Measurements from ENCODE around the gene SDK1.
"Not testable (repeated sequence)": the region's sequence is repeated elsewhere in the genome, so short reads cannot be mapped to it uniquely, and the experiment has no call there.

Gene SDK1

DNA sequence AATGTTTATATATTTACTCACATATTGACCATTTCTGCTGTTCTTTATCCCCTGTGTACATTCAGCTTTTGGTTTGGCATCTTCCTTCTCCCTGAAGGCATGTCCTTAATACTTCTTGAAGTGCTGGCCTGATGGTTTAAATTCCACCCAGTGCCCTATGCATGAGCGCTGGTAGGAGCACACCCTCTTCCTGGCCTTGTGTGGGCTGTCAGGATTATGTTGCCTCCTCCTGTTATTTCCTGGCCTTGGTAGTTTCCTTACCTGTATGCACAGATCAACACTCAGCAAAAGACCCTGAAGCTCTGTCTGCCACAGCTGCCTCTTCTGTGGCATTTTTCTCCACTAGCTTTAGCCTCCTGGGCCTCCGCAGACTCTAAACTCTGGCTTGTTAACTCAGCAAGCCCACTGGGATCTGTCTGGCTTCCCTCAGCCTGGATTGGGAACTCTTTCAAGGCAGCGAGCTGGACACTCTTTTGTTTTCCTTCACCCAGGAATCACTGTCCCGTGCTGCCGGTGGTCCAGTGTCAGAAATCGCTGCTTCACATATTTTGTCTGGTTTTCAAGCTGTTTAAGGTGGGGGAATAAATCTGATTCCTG is 595.2 kb downstream of the SDK1 start:
- no peak for DNase-seq

DNA sequence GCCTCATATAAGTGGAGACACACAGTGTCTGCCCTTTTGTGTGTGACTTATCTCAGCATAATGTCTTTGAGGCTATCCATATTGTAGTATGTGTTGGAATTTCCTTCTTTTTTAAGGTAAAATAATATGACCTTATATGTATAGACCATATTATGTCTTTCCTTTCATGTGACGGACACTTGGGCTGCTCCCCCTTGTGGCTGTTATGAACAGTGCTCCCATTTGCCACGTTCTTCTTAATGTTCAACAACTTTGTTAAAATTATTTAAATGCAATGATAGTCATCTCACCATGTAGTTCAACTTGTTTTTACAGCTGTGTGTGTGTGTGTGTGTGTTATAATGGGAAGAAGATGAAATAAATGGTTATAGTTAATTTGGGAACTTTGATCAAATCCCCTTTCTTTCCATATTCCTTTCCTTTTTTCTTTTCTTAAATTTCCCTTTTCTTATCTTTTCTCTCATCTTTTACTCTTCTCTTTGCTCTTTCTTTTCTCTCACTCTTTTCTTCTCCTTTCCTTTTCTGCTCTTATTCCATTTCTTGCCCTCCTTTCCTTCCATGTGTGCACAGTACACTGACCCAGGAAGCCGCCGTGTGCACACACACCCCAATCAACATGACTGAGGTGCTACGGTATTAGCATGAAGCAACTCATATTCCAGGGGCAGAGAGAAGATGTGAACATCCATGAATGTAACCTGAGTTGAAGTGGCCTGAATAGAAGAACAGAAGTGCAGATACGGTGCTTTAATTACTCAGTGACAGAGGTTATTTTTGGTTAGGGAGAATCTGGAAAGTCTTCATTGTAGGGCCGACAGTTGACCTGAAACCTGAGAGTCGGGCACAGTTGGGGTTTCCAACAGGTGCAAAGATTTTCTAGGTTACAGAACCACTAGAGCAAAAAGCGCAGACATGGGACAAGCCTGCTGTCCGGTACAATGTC is 596.6 kb downstream of the SDK1 start:
- peak; percentile 55 for DNase-seq

DNA sequence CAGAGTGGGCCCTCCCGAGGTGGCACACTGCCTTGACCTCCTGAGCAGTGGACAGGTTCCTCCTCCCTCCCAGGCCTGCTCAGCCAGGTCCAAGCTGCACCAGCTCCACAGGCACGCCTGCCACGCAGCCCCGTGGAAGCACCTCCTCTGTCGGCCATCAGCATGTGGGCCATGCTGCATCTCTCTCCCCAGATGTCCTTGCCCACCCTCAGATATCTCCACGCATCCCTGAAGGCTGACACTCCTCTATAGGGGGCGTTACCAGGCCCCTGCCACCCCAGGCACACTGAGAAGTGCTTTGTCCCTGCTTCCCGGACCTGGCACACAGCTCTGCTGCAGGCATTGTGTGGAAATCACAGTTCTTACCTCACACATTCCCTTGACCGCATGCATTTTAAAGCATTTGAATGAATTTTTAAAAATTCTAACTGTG is 598.5 kb downstream of the SDK1 start:
- DNase-seq = no peak

DNA sequence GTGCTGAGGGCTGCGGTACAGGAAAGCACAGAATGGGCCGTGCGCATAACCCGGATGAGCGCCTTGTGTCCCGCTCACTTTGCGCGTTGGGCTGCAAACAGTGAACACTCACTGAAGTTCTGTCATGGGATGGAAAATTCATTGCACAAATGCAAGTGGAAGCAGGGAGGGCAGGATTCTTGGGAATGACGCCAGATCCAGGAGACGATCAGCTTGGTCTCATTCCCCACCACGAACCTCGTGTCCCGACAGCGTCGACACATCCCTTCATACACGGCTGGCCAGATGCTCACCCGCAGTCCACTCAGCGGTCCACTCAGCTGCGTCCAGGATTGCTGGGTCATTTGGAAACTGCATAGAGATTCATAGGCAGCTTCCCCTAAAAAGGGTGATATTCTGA is 607.1 kb downstream of the SDK1 start:
- no peak for DNase-seq

DNA sequence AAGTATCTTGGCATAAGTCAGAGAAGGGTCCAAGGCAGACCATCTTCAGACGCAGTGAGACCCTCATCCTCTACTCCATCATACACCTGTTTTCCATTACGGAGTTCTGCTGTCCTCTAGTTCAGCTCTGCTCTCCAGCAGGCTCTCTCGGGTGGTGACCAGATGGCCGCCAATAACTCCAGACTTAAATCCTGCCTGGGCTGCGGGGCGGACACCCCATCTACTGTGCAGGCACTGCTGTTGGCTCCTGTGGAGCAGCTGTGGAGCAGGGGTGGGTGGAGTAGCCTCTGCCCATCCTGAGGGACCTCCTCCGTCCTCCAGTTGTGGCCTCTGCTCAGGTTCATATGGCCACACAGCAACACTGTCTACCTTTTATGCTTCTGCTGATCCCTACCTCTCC is 608.1 kb downstream of the SDK1 start:
- DNase-seq = no peak

DNA sequence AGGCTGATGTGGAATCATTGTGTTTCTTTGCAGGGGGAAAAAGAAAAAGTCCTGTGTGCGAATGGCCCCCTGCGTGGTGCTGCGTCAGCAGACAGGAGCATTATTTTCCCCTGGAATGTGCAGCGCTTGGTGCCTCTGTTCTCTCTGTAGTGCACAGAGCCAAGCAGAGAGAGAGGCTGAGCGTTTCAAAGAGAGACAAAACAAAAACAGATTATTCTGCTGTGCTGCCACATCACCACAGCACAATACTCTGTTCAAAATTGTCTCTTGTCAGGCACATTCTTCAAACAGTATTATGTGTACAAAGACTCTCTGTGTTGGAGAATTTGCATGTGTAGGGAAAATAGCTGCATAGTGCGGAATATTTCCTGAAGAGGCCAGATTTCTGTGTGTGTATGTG is 609.0 kb downstream of the SDK1 start:
- DNase-seq = no peak

DNA sequence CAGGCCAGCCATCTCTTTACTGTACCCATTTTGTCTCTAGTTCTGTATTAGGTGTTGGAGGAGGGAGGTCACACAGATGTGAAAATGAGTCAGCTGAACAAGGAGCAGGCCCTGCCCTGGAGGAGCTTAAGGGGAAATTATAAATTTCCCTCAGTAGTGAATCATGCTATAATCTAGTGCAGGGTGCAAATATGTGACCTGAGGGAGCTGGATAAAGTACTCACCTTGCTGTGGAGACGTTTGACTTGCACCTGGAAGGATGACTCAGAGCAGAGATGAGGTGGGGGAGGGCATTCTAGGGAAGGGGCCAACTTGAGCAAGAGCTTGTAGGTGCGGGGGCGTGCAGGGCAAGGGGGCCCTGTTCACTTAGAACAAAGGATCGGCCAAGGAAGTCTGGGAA is 610.6 kb downstream of the SDK1 start:
- no peak for DNase-seq

DNA sequence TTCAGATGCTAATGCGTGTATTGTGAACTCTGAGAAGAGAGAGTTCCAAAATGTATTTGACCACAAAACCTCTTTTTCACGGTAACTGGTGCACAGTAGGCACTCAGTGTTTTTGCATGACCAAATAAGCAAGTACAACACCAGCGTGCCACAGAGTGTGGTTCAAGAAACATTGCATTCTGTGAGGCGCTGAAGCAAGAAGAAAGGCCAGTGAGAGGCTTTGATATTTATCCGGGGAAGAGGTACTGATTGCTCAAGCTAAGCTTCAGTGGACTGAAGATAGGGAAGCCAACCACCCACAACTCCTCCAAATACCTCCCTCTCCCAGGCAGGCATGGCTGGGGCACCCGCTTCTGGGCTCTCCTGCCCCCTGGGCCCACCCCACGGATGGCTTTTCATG is 611.2 kb downstream of the SDK1 start:
- no peak for DNase-seq

DNA sequence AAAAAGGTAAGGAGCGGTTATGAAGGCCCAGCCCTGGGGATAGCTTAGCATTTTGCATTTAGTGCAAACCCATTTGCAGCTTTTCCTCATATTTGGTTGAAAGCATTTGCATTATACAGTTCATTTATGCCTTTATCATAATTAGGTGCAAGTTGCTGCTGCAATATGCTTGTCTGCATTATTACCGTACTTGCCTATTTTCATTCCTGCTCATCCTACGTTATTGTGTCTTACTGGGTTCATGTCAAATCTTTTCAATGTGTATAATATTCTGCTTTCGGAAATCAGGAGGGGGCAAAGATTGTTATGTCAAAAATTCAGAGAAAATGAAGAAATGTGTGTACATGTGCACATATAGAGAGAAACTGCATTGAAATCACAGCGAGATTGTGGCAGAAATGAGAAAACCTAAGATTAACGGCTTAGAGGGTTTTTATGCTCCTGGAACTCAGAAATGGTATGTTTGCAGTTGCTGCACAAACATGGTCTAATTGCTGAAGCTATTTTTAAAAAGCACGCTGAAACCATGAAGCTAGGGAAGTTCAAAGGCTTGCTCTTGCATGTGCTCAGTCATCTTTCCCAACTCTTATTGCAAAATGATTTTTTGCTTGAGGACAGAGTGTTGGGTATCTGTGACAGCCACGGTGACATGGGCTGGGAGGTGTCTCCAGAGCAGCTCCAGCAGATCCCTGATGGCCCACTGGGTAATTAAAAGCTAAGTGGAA is 613.2 kb downstream of the SDK1 start:
- DNase-seq = no peak

DNA sequence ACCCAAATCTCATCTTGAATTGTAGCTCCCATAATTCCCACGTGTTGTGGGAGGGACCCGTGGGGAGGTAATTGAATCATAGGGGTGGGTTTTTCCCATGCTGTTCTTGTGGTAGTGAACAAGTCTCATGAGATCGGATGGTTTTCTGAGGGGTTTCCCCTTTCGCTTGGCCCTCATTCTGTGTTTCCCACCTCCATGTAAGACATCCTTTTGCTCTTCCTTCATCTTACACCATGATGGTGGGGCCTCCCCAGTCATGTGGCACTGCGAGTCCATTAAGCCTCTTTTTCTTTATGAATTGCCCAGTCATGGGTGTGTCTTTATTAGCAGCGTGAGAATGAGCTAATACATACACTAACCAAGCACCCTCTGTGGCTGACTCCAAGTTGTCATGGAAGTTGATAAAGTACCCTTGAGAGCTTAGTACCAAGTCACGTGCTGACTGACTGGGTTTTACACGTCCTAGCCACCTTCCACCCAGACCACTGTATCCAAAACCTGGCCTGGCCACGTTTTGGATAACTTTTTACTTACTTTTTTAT is 614.4 kb downstream of the SDK1 start:
- no peak for DNase-seq

DNA sequence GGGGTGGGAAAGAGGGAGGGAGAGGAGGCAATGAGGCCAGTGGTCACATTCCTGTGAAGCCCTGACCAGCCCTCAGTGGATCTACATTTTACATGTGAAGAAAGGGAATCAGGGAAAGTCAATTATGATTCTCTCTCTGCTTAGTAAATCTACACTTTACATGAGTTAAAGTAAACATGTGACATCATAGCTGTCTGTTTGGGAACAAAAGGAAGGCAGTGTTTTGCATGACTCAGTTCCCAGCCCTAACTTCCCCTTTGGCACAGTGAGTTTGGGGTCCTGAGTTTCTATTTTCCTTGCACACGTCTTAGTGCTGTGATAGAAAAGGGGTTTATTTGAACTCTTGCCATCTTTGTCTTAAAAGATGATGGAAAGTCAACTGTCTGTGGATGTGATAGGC is 615.1 kb downstream of the SDK1 start:
- no peak for DNase-seq

DNA sequence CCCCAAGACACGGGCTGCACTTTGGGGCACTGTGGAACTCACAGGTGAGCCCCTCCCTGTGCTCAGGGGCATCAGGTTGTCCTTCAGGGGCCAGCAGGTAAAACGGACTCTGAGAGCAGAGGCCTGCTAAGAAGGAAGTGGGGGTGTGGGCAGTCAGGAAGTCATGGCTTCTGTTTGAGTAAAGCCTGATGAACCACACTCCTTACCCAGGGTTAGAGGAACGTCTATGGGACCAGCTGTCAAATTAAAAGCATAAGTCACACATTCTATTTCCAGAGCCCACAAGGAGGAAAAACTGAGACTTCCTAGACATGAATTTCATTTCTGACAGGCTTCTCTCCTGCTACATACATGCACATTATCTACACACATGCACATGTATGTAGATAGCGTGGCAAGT is 616.4 kb downstream of the SDK1 start:
- DNase-seq = no peak

DNA sequence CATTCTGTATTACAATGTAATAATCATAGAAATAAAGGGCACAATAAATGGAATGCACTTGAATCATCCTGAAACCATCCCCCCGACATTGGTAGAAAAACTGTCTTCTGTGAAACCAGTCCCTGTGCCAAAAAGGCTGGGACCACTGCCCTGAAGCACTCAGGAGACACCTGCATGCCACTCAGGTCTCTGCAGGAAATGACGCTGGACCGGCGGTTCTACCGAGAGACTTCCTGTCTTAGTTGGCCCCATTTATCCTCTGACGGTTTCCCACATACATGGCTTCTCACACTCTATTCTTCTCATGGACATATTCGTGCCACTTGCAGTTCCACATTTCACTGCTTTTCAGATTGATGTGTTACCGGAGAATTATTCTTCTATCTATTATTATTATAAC is 617.5 kb downstream of the SDK1 start:
- no peak for DNase-seq

DNA sequence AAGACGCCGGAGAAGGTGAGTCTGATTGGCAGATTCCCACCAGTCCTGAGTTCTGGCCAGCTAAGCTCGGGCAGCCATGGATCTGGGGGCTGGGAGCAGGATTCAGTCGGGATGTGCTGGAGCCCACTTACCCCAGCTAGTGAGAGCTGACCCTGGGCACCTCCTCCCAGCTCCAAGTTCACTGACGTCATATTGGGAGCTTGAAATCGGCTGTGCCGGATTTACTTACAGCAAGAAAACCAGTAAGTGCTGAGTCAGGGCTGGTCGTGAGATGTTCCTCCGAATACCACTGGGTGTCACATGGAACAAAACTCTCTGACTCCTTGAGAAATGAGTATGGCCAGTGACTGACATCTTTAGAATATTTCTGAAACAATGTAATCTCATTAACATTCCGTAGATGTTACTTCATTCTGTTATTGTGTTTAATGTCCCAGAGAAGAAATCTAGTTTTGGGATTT is 621.2 kb downstream of the SDK1 start:
- peak; percentile 92 for DNase-seq

DNA sequence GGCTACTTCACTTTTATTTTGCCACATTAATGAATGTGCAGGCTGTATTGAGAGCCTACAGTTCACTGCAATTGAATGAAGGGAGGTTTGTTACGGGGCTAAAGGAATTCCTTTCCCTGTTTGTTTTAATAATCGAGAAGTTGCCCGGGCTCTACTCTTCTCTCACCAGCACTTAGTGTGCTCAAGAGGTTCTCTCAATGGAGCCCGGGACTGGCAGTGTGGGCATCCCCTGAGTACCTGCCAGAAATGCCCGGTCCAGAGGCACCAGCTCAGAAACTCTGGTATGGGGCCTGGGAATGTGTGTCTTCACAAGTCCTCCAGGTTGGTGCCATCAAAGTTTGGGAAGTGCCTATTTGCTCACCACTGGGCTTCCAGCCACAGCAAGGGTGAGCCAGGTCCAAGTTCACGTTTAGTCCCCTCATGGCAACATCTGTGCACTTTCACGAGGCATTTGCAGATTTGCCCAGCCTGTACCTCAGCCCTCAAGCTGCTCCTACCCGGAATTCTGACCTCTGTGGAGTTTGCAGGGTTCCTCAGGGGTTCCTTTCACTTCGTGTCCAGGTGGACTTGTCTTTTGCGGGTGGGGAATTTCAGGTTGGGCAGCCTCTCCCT is 622.4 kb downstream of the SDK1 start:
- no peak for DNase-seq

DNA sequence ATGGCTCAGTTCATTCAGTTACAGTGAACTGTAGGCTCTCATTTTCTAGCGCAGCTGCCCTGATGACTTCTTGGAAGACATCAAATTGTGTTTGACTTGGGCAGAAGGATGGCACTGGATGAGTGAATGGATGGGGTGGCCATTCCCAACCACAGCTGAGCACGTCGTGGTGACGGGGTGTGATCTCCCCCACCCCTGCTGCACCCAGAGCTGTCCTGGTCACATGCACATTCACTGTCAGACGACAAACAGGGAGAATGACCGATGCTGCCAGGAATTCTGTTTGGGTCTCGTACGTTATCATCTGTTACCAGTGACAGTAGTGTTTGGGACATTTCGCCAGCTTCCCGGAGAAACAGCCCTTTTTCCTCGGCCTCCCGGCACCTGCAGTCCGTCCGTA is 623.2 kb downstream of the SDK1 start:
- no peak for DNase-seq

DNA sequence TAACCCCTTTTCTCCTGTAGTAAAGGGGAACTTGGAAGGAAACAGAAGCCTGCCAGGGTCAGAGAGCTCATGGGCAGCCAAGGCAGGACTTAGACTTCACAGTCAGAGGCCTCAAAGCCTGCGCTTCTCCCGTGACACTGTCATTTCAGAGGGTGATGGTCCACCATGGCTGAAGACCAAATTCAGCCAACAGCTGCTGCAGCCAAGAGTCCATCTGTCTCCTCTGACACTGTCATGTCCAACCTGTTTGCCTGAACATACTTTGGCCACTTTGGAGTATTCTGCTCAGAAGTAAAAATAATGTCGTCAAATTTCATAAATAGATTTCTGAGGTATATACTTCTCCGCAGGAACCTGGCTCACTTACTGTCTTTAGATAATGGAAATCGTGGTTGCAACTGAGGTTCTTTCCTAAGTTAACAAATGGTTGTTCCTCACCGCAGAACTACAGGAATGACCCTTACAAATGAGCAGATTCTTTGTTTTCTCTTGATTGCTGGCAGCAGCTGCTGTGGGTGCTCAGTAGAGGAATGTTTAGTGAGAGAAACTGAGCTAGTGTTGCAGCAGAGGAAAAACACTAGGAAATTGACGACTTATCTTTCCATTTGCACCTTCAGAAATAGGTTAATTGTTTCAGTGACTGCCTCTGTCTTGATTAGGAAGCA is 626.5 kb downstream of the SDK1 start:
- DNase-seq = no peak

DNA sequence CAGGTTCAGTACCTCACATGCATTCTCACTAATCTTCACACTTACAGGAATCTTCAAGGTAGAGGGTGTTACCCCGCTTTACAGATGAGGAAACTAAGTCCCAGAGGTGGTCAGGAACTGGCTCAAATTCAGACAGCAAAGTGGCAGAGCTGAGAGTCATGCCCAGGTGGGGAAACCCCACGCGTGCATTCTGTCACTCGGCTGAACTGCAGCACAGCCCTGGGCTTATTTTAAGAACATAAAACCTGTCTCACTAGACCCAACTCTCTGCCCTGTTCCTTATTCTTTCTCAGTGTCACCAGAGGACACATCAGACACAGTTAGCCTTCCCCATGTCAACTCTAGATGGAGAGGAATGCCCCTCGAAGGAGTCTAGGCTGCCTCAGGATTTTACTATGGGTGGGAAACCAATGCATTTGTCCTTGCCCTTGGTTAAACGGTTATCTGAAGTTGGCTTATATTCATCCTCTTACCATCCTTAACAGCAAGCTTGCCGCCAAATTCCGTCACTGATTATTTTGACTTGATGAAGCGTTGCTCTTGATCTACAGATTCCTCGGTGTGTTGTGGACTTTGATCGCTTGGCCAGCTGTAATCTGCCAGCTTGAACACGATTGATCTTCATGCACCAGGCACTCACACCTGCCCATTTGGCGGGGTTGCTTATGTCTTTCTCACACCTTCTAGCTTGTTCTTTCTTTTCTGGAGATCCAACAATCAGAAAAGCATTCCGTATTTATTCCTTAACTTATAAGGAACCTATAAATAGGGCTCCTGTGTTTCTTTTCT is 627.9 kb downstream of the SDK1 start:
- DNase-seq = no peak

DNA sequence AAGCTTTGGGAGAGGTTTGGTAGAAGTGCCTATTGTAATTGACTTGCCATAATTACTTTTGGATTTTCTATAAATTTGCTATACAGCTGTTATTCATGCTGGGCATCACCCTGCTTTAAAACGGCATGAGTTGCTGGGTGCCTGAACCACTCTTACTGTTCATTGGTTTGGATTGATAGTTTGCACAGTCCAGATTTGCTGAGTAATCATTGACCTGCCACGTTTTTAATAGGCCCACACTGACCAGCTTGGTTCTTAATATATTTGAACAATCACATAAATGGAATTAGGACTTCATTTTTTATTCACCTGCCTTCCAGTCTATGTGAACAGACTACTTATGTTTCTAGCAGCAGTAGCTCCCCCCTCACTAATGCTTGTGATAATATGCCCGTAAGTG is 630.8 kb downstream of the SDK1 start:
- DNase-seq = no peak

DNA sequence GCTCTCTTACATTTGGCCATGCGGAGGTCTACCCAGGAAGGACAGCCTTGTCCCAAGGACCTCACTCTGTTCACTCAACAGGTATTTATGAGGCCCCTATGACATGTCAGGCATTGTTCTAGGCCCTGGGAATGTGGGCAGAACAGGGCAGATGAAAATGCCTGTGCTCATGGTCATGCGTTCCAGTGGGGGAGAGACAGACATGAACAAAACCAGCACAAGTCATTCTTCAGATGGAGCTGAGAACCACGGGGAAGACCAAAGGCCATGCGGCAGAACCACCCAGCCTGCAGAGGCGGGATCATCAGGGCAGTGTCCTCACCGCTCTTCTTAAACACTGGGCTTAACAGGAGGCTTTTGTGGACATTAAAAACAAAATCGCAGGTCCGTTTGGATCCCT is 636.1 kb downstream of the SDK1 start:
- no peak for DNase-seq

DNA sequence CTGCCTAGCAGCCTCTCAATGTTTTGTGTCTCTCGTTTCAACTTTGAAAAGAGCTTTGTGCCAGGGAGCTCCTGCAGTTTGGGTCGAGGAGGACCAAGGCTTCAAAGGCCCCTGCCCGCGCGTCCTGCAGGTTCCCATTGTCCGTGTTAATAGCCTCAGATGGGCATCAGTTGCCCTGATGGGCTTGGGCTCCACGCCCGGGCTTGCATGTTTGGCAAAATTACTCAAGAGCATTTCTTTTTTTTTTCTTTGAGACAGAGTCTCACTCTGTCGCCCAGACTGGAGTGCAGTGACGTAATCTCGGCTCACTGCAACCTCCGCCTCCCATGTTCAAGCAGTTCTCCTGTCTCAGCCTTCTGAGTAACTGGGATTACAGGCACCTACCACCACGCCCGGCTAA is 636.6 kb downstream of the SDK1 start:
- no peak for DNase-seq

DNA sequence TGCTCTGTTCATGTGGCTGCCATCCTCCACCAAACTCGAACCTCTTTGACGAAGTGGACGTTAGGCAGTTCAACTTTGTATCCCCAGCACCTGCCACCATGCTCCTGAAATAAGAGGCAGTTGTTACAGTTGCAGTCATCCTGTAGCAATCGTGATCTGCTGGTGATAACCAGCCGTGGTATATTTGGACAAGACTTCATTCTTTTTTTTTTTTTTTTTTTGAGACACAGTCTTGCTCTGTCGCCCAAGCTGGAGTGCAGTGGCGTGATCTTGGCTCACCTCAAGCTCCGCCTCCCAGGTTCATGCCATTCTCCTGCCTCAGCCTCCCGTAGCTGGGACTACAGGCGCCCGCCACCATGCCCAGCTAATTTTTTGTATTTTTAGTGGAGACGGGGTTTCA is 640.7 kb downstream of the SDK1 start:
- DNase-seq = not testable (repeated sequence)
